ENCODE measurements around the gene PLEKHA1. TPM values are rescaled to one million over a fixed set of nuclear protein-coding genes. Genes with fewer than 3 reads are reported as not detected.

Gene PLEKHA1
- total RNA-seq, 2 experiments from 2014 or later: 5.5 to 7.3 TPM

DNA sequence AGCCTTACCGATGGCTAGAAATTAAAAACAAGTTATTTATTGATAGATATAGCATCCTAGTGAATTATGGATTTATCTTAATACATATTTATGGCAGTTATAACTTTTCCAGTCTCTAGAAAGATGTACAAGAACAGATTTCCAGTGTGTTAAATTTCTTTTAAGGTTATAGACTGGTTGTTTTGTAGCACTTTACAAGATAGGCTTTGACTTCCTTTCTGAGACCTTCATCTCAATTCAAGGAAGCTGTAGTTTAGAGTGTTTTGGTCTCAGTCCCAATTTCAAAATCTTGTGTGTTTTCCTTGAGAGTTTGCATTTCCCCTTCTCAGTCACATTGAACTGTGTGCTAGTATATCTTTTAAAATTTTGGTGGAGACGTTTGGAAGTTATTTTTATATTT, 30.1 kb downstream of the PLEKHA1 start:
- intact Hi-C loops (cut with micrococcal nuclease; ENCODE audit: unreplicated experiment): no loop called here
- Histone ChIP-seq H3K27ac (ENCODE audit: low read depth, low read length, poor library complexity, severe bottlenecking) (no peak overlapping the region), H3K9me3 (ENCODE audit: low read length) (no peaks in the 10 kb centered on the region), H3K9me2 (ENCODE audit: insufficient read depth, low read length) (no peaks in the 10 kb centered on the region), H3K4me1 (ENCODE audit: insufficient read depth, low read length, poor library complexity, severe bottlenecking) (no peaks in the 10 kb centered on the region), H2AFZ (ENCODE audit: low read length) (no peak overlapping the region), H3K36me3 (ENCODE audit: insufficient read depth, low read length) (no peaks in the 10 kb centered on the region), H3K4me3 (ENCODE audit: low read depth, low read length, poor library complexity, severe bottlenecking) (no peak overlapping the region), H4K20me1 (ENCODE audit: insufficient read depth, low read length) (no peaks in the 10 kb centered on the region), H3K4me2 (ENCODE audit: low read length) (no peak overlapping the region), H3K79me2 (ENCODE audit: insufficient read depth, low read depth, low read length) (no peaks in the 10 kb centered on the region)
- CTCF ChIA-PET (ENCODE audit: unreplicated experiment): no interaction called here
- BruUV-seq (replicated peaks): no TSS peak
- no peak for DNase-seq (ENCODE audit: low spot score)
- POLR2A ChIA-PET: interaction anchor here (1.0 kb wide), 1 partner anchor 10 kb away, joined by 6 read pairs; no protein-coding TSS in a partner anchor
- TF ChIP-seq CTCF (conservative IDR thresholded peaks at IDR 0.05; ENCODE audit: low read length): no peak
- no peak for TF ChIP-seq EZH2phosphoT487 (IDR thresholded peaks at IDR 0.05; ENCODE audit: borderline replicate concordance, low read depth, low read length)

DNA sequence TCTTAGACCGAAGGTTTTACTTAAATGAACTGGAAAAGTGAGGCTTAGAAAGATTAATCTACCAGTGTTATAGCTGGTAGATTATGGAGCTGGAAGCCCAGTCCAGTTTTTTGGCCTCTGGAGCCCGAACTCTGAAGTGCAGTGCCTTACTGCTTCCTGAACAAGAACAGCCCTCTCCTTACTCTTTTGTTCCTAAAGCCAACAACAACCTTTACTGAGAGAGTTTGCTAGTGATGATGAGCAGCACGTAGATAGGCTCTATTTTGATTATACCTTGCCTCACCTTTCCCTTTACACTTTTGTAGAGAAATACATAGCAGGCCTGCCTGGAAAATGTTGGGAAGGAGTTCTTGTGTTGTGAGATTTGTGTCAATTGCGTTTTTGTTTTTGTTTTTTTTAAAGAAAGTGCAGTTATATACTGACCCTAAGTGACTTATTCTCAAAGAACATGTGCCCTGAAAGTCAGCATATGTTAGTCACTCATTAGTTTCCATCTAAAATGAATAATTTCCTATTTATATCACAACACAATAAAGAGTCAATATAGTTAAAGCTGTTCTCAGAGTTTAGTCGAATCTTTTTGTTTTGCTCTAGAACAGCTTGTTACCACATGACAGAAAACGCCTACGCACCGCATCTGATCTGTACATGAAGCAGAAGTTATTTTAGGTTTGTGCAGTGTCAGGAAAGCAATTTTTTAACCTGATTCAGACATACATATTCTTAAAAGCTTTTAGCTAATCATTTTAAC, 33.0 kb downstream of the PLEKHA1 start:
- no peaks in the 10 kb centered on the region for H3K79me2 ChIP-seq (ENCODE audit: insufficient read depth, low read depth, low read length)
- intact Hi-C loops (cut with micrococcal nuclease; ENCODE audit: unreplicated experiment): no loop called here
- H3K36me3 ChIP-seq (ENCODE audit: insufficient read depth, low read length): no peaks in the 10 kb centered on the region
- no peaks in the 10 kb centered on the region for H3K9me2 ChIP-seq (ENCODE audit: insufficient read depth, low read length)
- H4K20me1 ChIP-seq (ENCODE audit: insufficient read depth, low read length): no peaks in the 10 kb centered on the region
- no peak for TF ChIP-seq CTCF (conservative IDR thresholded peaks at IDR 0.05; ENCODE audit: low read length)
- no peak for TF ChIP-seq EZH2phosphoT487 (IDR thresholded peaks at IDR 0.05; ENCODE audit: borderline replicate concordance, low read depth, low read length)
- DNase-seq (ENCODE audit: low spot score): no peak
- no peaks in the 10 kb centered on the region for H3K9me3 ChIP-seq (ENCODE audit: low read length)
- no peak overlapping the region for H2AFZ ChIP-seq (ENCODE audit: low read length)
- H3K4me1 ChIP-seq (ENCODE audit: insufficient read depth, low read length, poor library complexity, severe bottlenecking): no peaks in the 10 kb centered on the region
- no peak overlapping the region for H3K27ac ChIP-seq (ENCODE audit: low read depth, low read length, poor library complexity, severe bottlenecking)
- H3K4me2 ChIP-seq (ENCODE audit: low read length): no peak overlapping the region
- CTCF ChIA-PET (ENCODE audit: unreplicated experiment): no interaction called here
- POLR2A ChIA-PET: no interaction called here
- no TSS peak for BruUV-seq (replicated peaks)
- H3K4me3 ChIP-seq (ENCODE audit: low read depth, low read length, poor library complexity, severe bottlenecking): no peak overlapping the region

DNA sequence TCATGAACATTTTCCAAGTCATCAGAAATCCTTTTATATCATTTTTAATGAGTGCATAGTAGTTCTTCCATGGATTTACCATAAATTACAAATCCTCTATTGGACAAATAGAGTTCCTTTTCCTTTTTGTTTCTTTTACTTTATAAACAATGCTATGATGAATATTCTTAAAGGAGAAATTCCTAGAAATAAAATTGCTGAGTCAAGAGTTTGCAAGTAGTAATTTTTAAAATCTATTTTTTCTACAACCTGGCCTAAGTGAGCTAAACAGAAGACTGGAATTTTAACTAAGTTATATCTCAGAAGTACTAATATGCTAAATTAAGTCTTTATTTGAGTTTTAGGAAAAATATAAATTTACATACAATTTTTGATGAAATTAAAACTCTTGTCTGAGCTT, 38.8 kb downstream of the PLEKHA1 start:
- no TSS peak for BruUV-seq (replicated peaks)
- Histone ChIP-seq H3K4me2 (ENCODE audit: low read length) (no peak overlapping the region), H3K79me2 (ENCODE audit: insufficient read depth, low read depth, low read length) (no peaks in the 10 kb centered on the region), H3K4me1 (ENCODE audit: insufficient read depth, low read length, poor library complexity, severe bottlenecking) (peaks cover 7% of the 10 kb centered on the region), H4K20me1 (ENCODE audit: insufficient read depth, low read length) (no peaks in the 10 kb centered on the region), H3K9me3 (ENCODE audit: low read length) (no peaks in the 10 kb centered on the region), H3K27ac (ENCODE audit: low read depth, low read length, poor library complexity, severe bottlenecking) (no peak overlapping the region), H2AFZ (ENCODE audit: low read length) (no peak overlapping the region), H3K4me3 (ENCODE audit: low read depth, low read length, poor library complexity, severe bottlenecking) (no peak overlapping the region), H3K9me2 (ENCODE audit: insufficient read depth, low read length) (no peaks in the 10 kb centered on the region), H3K36me3 (ENCODE audit: insufficient read depth, low read length) (peaks cover 21% of the 10 kb centered on the region; the same call in 1 of the 2 replicates)
- POLR2A ChIA-PET: interaction anchor here (0.6 to 0.9 kb wide), 2 partner anchors 45 to 1016 kb away, joined by 3 to 4 read pairs; no protein-coding TSS in a partner anchor
- no peak for DNase-seq (ENCODE audit: low spot score)
- no peak for TF ChIP-seq CTCF (conservative IDR thresholded peaks at IDR 0.05; ENCODE audit: low read length)
- TF ChIP-seq EZH2phosphoT487 (IDR thresholded peaks at IDR 0.05; ENCODE audit: borderline replicate concordance, low read depth, low read length): no peak
- intact Hi-C loops (cut with micrococcal nuclease; ENCODE audit: unreplicated experiment): no loop called here
- CTCF ChIA-PET (ENCODE audit: unreplicated experiment): no interaction called here

Data from OCI-LY7 (cell line).